ENCODE data around the gene MPDZ.

- TF ChIP-seq PKNOX1 (IDR thresholded peaks at IDR 0.05) (no peak), CTBP1 (IDR thresholded peaks at IDR 0.05; ENCODE audit: borderline replicate concordance) (no peak), NFRKB (IDR thresholded peaks at IDR 0.05) (no peak), FOXA1 (IDR thresholded peaks at IDR 0.05) (no peak), BHLHE40 (IDR thresholded peaks at IDR 0.05; ENCODE audit: borderline replicate concordance) (no peak), ELF4 (IDR thresholded peaks at IDR 0.05) (no peak), TARDBP (IDR thresholded peaks at IDR 0.05) (no peak), SP1 (IDR thresholded peaks at IDR 0.05) (no peak), HDGF (IDR thresholded peaks at IDR 0.05; ENCODE audit: borderline replicate concordance) (no peak), FOXM1 (IDR thresholded peaks at IDR 0.05; ENCODE audit: borderline replicate concordance) (no peak), ARNT (IDR thresholded peaks at IDR 0.05) (no peak), SUZ12 (IDR thresholded peaks at IDR 0.05) (no peak), ZNF384 (IDR thresholded peaks at IDR 0.05) (no peak), L3MBTL2 (conservative IDR thresholded peaks at IDR 0.05) (no peak)
Observed at GRCh38 chr9:13151489-13151888, 128.0 kb downstream of the MPDZ start.
